HepG2 (cell line): ENCODE results near the gene DPAGT1. TPM values are rescaled to one million over a fixed set of nuclear protein-coding genes. Genes with fewer than 3 reads are reported as not detected.

Experiments used
- ARID5B ChIP-seq: IDR thresholded peaks from 2 replicates; pipeline ENCODE4 v1.4.0; 2020; ENCODE audit warnings: mild to moderate bottlenecking, missing genetic modification reagents
- ASH2L ChIP-seq: fragments of 300-600, 200-600 bp; sonication (generic); IDR thresholded peaks from 2 replicates; pipeline ENCODE4 v1.7.0; 2017; ENCODE audit warnings: low read depth, mild to moderate bottlenecking, moderate library complexity, mixed read lengths, low read length; ENCODE audit not compliant: insufficient read length
- EED ChIP-seq: sonication (generic); formaldehyde crosslinking; IDR thresholded peaks from 2 replicates; pipeline ENCODE4 v1.5.0; 2020; ENCODE audit warnings: mild to moderate bottlenecking, missing genetic modification reagents
- FOXA1 ChIP-seq, 2 experiments: fragments of 450-650 bp in 1 of 2; sonication (generic) in 1 of 2; formaldehyde crosslinking in 1 of 2; IDR thresholded peaks; 2 replicates each; pipeline versions ENCODE4 v1.4.0 to v1.6.1; 2016 to 2020; ENCODE audit warnings: missing genetic modification reagents in 1 of 2
- FUBP1 ChIP-seq: sonication (generic); formaldehyde crosslinking; IDR thresholded peaks from 2 replicates; pipeline ENCODE4 v1.5.1; 2020; ENCODE audit warnings: missing genetic modification reagents, mild to moderate bottlenecking, borderline replicate concordance
- HNF1A ChIP-seq, 2 experiments: sonication (generic) in 1 of 2; formaldehyde crosslinking in 1 of 2; IDR thresholded peaks; 2 replicates each; pipeline versions ENCODE4 v1.4.0 to v1.6.1; 2016 to 2020; ENCODE audit warnings: borderline replicate concordance in 1 of 2, low read depth in 1 of 2, mild to moderate bottlenecking in 1 of 2, missing genetic modification reagents in 1 of 2
- MXD4 ChIP-seq: IDR thresholded peaks from 2 replicates; pipeline ENCODE4 v1.6.1; 2016; ENCODE audit warnings: mild to moderate bottlenecking, missing biosample characterization, missing genetic modification reagents
- NFIC ChIP-seq: IDR thresholded peaks from 2 replicates; pipeline ENCODE4 v1.6.1; 2012; ENCODE audit warnings: mild to moderate bottlenecking, low read length, inconsistent platforms
- SRSF9 ChIP-seq: fragments of 200-400 bp; formaldehyde crosslinking; IDR thresholded peaks from 2 replicates; pipeline ENCODE4 v1.6.1; 2018; ENCODE audit warnings: borderline replicate concordance, mild to moderate bottlenecking, low read depth, low read length; ENCODE audit not compliant: insufficient read depth, poor library complexity, severe bottlenecking
- YEATS4 ChIP-seq: sonication (generic); formaldehyde crosslinking; IDR thresholded peaks from 2 replicates; pipeline ENCODE4 v1.4.0; 2020; ENCODE audit warnings: missing genetic modification reagents, borderline replicate concordance
- ZBTB14 ChIP-seq: sonication (generic); formaldehyde crosslinking; IDR thresholded peaks from 2 replicates; pipeline ENCODE4 v1.4.0; 2020; ENCODE audit warnings: missing genetic modification reagents
- ZMYM3 ChIP-seq: sonication (generic); formaldehyde crosslinking; IDR thresholded peaks from 2 replicates; pipeline ENCODE4 v1.5.1; 2020; ENCODE audit warnings: mild to moderate bottlenecking, missing genetic modification reagents
- ZNF510 ChIP-seq: sonication (generic); formaldehyde crosslinking; IDR thresholded peaks from 2 replicates; pipeline ENCODE4 v1.4.0; 2020; ENCODE audit warnings: low read depth, mild to moderate bottlenecking, missing genetic modification reagents
- ZNF547 ChIP-seq: sonication (generic); formaldehyde crosslinking; IDR thresholded peaks from 2 replicates; pipeline ENCODE4 v1.5.1; 2020; ENCODE audit warnings: mild to moderate bottlenecking, missing genetic modification reagents
- ZNF672 ChIP-seq: sonication (generic); formaldehyde crosslinking; IDR thresholded peaks from 2 replicates; pipeline ENCODE4 v1.8.1; 2022; ENCODE audit warnings: missing genetic modification reagents
- ZNF720 ChIP-seq: sonication (generic); formaldehyde crosslinking; IDR thresholded peaks from 2 replicates; pipeline ENCODE4 v1.4.0; 2020; ENCODE audit warnings: missing genetic modification reagents
- ZNF773 ChIP-seq: sonication (generic); formaldehyde crosslinking; IDR thresholded peaks from 2 replicates; pipeline ENCODE4 v1.4.0; 2020; ENCODE audit warnings: missing genetic modification reagents, borderline replicate concordance
- polyA plus RNA-seq, 8 experiments: library from polyadenylated mRNA; depleted of rRNA in 3 of 8; stranded (reverse) in 7 of 8; unstranded in 1 of 8; fragments of >200 nt; fragmentation: Illumina TruSeq in 4 of 8; extraction: Trizol in 4 of 8; gene quantifications; 2 replicates each; pipeline versions ENCODE4 v1.2.1 to v1.2.3, GENCODE V29; 2011 to 2016; ENCODE audit warnings: low read depth in 4 of 8, missing spikeins in 1 of 8, mixed read lengths in 1 of 8; ENCODE audit not compliant: insufficient read depth in 1 of 8
- total RNA-seq, 5 experiments: library from RNA; depleted of rRNA; stranded (reverse); fragments of >200 nt; fragmentation: Illumina TruSeq; extraction: Trizol; gene quantifications; 2 replicates each; pipeline ENCODE4 v1.2.3, GENCODE V29; 2016; ENCODE audit warnings: low read depth in 1 of 5

DPAGT1 gene
- total and polyA plus RNA-seq, 2 of the 13 experiments (the other 11 are each of a cell fraction or from before 2014, with no cell fraction given) = 37.6 to 70.7 TPM

DNA sequence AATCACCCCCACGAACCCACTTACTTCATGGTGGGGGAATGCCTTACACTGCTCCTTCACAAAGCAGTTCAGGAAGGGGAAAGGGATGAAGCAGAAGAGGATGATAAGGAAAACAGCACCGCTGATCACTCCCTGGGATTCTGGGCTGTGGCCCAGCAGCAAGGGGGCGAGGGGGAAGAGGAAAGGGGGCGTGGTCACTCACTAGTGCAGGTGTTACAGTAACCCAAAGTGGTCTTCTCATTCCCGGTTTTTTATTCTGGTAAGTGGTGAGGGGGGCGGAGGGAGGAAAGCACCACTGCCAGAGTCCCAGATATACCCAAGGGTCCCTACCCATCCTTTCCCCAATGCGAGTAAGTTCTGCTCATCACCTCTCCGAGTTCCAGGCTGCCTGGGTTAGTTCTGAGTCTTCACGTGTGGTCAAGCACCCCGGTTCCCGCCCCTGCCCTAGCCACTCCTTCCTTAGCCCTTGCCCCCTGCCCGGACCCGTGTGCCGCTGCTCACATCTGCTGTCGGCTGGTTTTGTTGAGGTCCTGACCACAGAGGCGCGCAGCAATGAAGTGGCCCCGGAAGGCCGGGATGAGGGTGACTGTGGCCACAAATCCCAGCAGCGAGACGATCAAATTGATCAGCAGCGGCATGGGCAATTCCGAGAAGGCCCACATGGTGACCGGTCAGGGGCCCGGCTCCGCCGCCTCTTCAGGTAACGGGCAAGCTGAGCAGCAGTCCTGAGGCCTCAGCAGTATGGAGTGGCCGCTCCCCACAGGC is 477 bp downstream of the DPAGT1 start (continued):
- TF ChIP-seq ZNF510 (CRISPR knock-in tag) (peak; percentile 58; the same call in 1 of the 2 replicates), ZBTB14 (CRISPR knock-in tag) (no peak), ZNF547 (CRISPR knock-in tag) (peak; percentile 46; the same call in 1 of the 2 replicates), ARID5B (no peak), YEATS4 (CRISPR knock-in tag) (no peak), ZNF773 (CRISPR knock-in tag) (no peak), EED (CRISPR knock-in tag) (no peak), FOXA1 (IDR thresholded peaks at IDR 0.05) (no peak), FOXA1 (CRISPR knock-in tag; IDR thresholded peaks at IDR 0.05) (no peak), NFIC (no peak), ZMYM3 (CRISPR knock-in tag) (no peak), ZNF720 (CRISPR knock-in tag) (no peak), SRSF9 (no peak), HNF1A (IDR thresholded peaks at IDR 0.05; ENCODE audit: low read depth) (no peak), HNF1A (CRISPR knock-in tag; IDR thresholded peaks at IDR 0.05; ENCODE audit: borderline replicate concordance) (no peak), ASH2L (no peak), MXD4 (CRISPR knock-in tag) (no peak), ZNF672 (no peak), FUBP1 (CRISPR knock-in tag) (no peak)
